CD4-positive, alpha-beta memory T cell (primary cell): ENCODE measurements around the gene TH. TPM values are rescaled to one million over a fixed set of nuclear protein-coding genes. Genes with fewer than 3 reads are reported as not detected.
"Not testable (repeated sequence)": the region's sequence is repeated elsewhere in the genome, so short reads cannot be mapped to it uniquely, and the experiment has no call there.

Experiments
- CTCF ChIA-PET: fragments of 350-600 bp; sonication (Branson Sonifier 250); formaldehyde crosslinking; loops from one replicate; lab custom pipeline; 2021; ENCODE audit warnings: inconsistent platforms; ENCODE audit not compliant: partially characterized antibody; lab: Charles Lee
- POLR2A ChIA-PET: fragments of 350-600 bp; sonication (Branson Sonifier 250); formaldehyde crosslinking; loops from one replicate; lab custom pipeline; 2021; ENCODE audit not compliant: partially characterized antibody; lab: Charles Lee
- DNase-seq, 5 donors: peaks; one replicate each; pipeline versions ENCODE4 v3.0.0 to v3.0.0-alpha.2; 2020 to 2022; ENCODE audit warnings: mixed read lengths in 1 of 5
- H3K27ac ChIP-seq: one replicate; pipeline ENCODE4 v1.7.0; 2013; ENCODE audit warnings: low read depth, low read length
- H3K27me3 ChIP-seq: 2 replicates; pipeline ENCODE4 v1.7.0; 2013; ENCODE audit warnings: mild to moderate bottlenecking, low read length, moderate library complexity; ENCODE audit not compliant: insufficient read depth
- H3K36me3 ChIP-seq: 2 replicates; pipeline ENCODE4 v1.7.0; 2013; ENCODE audit warnings: mild to moderate bottlenecking, low read length, moderate library complexity; ENCODE audit not compliant: insufficient read depth
- H3K4me1 ChIP-seq: 2 replicates; pipeline ENCODE4 v1.7.0; 2013; ENCODE audit warnings: mild to moderate bottlenecking, low read length, moderate library complexity; ENCODE audit not compliant: insufficient read depth
- H3K4me3 ChIP-seq, 2 donors: one replicate each; pipeline ENCODE4 v1.7.0; 2013; ENCODE audit warnings: low read length in 2 of 2, mild to moderate bottlenecking in 1 of 2
- H3K9me3 ChIP-seq, 2 donors: one replicate each; pipeline ENCODE4 v1.7.0; 2013; ENCODE audit warnings: low read length in 2 of 2, control low read depth in 1 of 2; ENCODE audit not compliant: control insufficient read depth in 1 of 2
- H3K27ac Mint-ChIP-seq, 7 donors: one replicate each; pipeline ENCODE4 v1.8.0; 2020 to 2021; ENCODE audit warnings: mixed read lengths in 7 of 7, mild to moderate bottlenecking in 6 of 7, inconsistent platforms in 3 of 7, moderate library complexity in 3 of 7
- H3K27me3 Mint-ChIP-seq, 2 donors: one replicate each; pipeline ENCODE4 v1.8.0; 2020 to 2021; ENCODE audit warnings: mixed read lengths in 2 of 2
- H3K36me3 Mint-ChIP-seq, 2 donors: one replicate each; pipeline ENCODE4 v1.8.0; 2020 to 2021; ENCODE audit warnings: mixed read lengths in 2 of 2, inconsistent platforms in 1 of 2, mild to moderate bottlenecking in 1 of 2
- H3K4me1 Mint-ChIP-seq, 4 donors: one replicate each; pipeline ENCODE4 v1.8.0; 2020 to 2021; ENCODE audit warnings: mixed read lengths in 4 of 4, mild to moderate bottlenecking in 1 of 4
- H3K4me3 Mint-ChIP-seq, 8 donors: one replicate each; pipeline ENCODE4 v1.8.0; 2020 to 2021; ENCODE audit warnings: mixed read lengths in 8 of 8, mild to moderate bottlenecking in 7 of 8, moderate library complexity in 6 of 8, inconsistent platforms in 3 of 8
- H3K9me3 Mint-ChIP-seq, 8 donors: one replicate each; pipeline ENCODE4 v1.8.0; 2020 to 2021; ENCODE audit warnings: mixed read lengths in 8 of 8, mild to moderate bottlenecking in 5 of 8, inconsistent platforms in 3 of 8, moderate library complexity in 1 of 8
- intact Hi-C: fragments of 100-400 bp; cut with micrococcal nuclease; formaldehyde crosslinking; loops from one replicate; pipeline ENCODE4 v1.15.1; 2023
- polyA plus RNA-seq, 2 donors: library from polyadenylated mRNA; unstranded; fragments of 300-500 nt; fragmentation: Illumina TruSeq; gene quantifications; one replicate each; pipeline ENCODE4 v1.2.3, GENCODE V29; 2021
- total RNA-seq, 2 experiments: library from RNA; stranded (reverse); gene quantifications; one replicate each; pipeline ENCODE4 v1.2.3, GENCODE V29; 2021

TH gene
- total and polyA plus RNA-seq, 4 experiments from 2014 or later: not detected

- no peak overlapping the region for H3K27ac ChIP-seq
- intact Hi-C loops: no loop called here
- Mint-ChIP-seq H3K27me3 (peaks cover 14 to 28% of the 10 kb centered on the region in 2 donors), H3K4me3 (no peak overlapping the region), H3K4me1 (peaks cover 0 to 1% (median 0%) of the 10 kb centered on the region in 4 donors), H3K27ac (no peak overlapping the region), H3K9me3 (peaks cover 0 to 3% (median 0%) of the 10 kb centered on the region in 8 donors), H3K36me3 (no peaks in the 10 kb centered on the region)
- POLR2A ChIA-PET: no interaction called here
- no peak overlapping the region for H3K4me3 ChIP-seq
- H3K36me3 ChIP-seq: no peaks in the 10 kb centered on the region
- H3K27me3 ChIP-seq: no peaks in the 10 kb centered on the region
- no peaks in the 10 kb centered on the region for H3K4me1 ChIP-seq
- CTCF ChIA-PET: no interaction called here
- DNase-seq: no peak
- no peaks in the 10 kb centered on the region for H3K9me3 ChIP-seq
Observed at GRCh38 chr11:2127482-2128129, 44.0 kb downstream of the TH start.

- no peak for DNase-seq
- no peaks in the 10 kb centered on the region for H3K36me3 ChIP-seq
- H3K27me3 ChIP-seq: no peaks in the 10 kb centered on the region
- ChIA-PET CTCF (no interaction called here), POLR2A (no interaction called here)
- H3K4me3 ChIP-seq: no peak overlapping the region
- no peaks in the 10 kb centered on the region for H3K4me1 ChIP-seq
- H3K4me1 Mint-ChIP-seq: peaks cover 0 to 1% (median 0%) of the 10 kb centered on the region in 4 donors
- no peak overlapping the region for H3K27ac ChIP-seq
- no peaks in the 10 kb centered on the region for H3K9me3 ChIP-seq
- H3K4me3 Mint-ChIP-seq: no peak overlapping the region
- no peak overlapping the region for H3K27ac Mint-ChIP-seq
- H3K9me3 Mint-ChIP-seq: peaks cover 0 to 3% (median 0%) of the 10 kb centered on the region in 8 donors
- no peaks in the 10 kb centered on the region for H3K36me3 Mint-ChIP-seq
- H3K27me3 Mint-ChIP-seq: peaks cover 14 to 21% of the 10 kb centered on the region in 2 donors
- intact Hi-C loops: no loop called here
Observed at GRCh38 chr11:2126520-2127085, 45.0 kb downstream of the TH start.

- not testable (repeated sequence) for H3K4me1 Mint-ChIP-seq, H3K9me3 Mint-ChIP-seq
Observed at GRCh38 chr11:2124736-2125484, 46.7 kb downstream of the TH start.

GRCh38 chr11:2123628-2123960, 48.0 kb downstream of the TH start:
- Mint-ChIP-seq H3K27me3 (peaks cover 19 to 23% of the 10 kb centered on the region in 2 donors), H3K4me1 (no peaks in the 10 kb centered on the region), H3K27ac (no peak overlapping the region), H3K36me3 (no peaks in the 10 kb centered on the region), H3K9me3 (peaks cover 0 to 2% (median 0%) of the 10 kb centered on the region in 8 donors), H3K4me3 (no peak overlapping the region)
- Histone ChIP-seq H3K27ac (no peak overlapping the region), H3K9me3 (no peaks in the 10 kb centered on the region), H3K4me3 (no peak overlapping the region), H3K36me3 (no peaks in the 10 kb centered on the region), H3K4me1 (no peaks in the 10 kb centered on the region), H3K27me3 (no peaks in the 10 kb centered on the region)
- ChIA-PET POLR2A (no interaction called here), CTCF (no interaction called here)
- no peak for DNase-seq
- intact Hi-C loops: no loop called here

More at GRCh38 chr11:2124736-2125484, 46.7 kb downstream of the TH start:
- intact Hi-C loops, H3K4me1 ChIP-seq, H3K9me3 ChIP-seq, H3K4me3 ChIP-seq, H3K27ac Mint-ChIP-seq, H3K36me3 Mint-ChIP-seq, DNase-seq, H3K4me3 Mint-ChIP-seq, H3K36me3 ChIP-seq, POLR2A ChIA-PET, H3K27me3 ChIP-seq, H3K27ac ChIP-seq: not testable (repeated sequence)
- CTCF ChIA-PET: interaction anchor here (1.3 kb wide), 1 partner anchor 27 kb away, joined by 3 read pairs; no protein-coding TSS in a partner anchor
- peaks cover 12 to 22% of the 10 kb centered on the region in 2 donors for H3K27me3 Mint-ChIP-seq

- Mint-ChIP-seq H3K36me3 (no peaks in the 10 kb centered on the region), H3K27ac (no peak overlapping the region), H3K4me1 (no peaks in the 10 kb centered on the region), H3K9me3 (peaks cover 0 to 2% (median 0%) of the 10 kb centered on the region in 8 donors), H3K27me3 (peaks cover 19 to 23% of the 10 kb centered on the region in 2 donors), H3K4me3 (no peak overlapping the region)
- Histone ChIP-seq H3K4me3 (no peak overlapping the region), H3K9me3 (no peaks in the 10 kb centered on the region), H3K4me1 (no peaks in the 10 kb centered on the region), H3K36me3 (no peaks in the 10 kb centered on the region), H3K27me3 (no peaks in the 10 kb centered on the region), H3K27ac (no peak overlapping the region)
- intact Hi-C loops: no loop called here
- ChIA-PET POLR2A (no interaction called here), CTCF (no interaction called here)
- DNase-seq: no peak
Observed at GRCh38 chr11:2122907-2123627, 48.5 kb downstream of the TH start.

GRCh38 chr11:2122222-2122906, 49.3 kb downstream of the TH start:
- Histone ChIP-seq H3K4me3 (no peak overlapping the region), H3K27me3 (no peaks in the 10 kb centered on the region), H3K27ac (no peak overlapping the region), H3K4me1 (no peaks in the 10 kb centered on the region), H3K9me3 (no peaks in the 10 kb centered on the region), H3K36me3 (no peaks in the 10 kb centered on the region)
- Mint-ChIP-seq H3K4me3 (no peak overlapping the region), H3K27ac (no peak overlapping the region), H3K9me3 (peaks cover 0 to 3% (median 0%) of the 10 kb centered on the region in 8 donors), H3K36me3 (no peaks in the 10 kb centered on the region), H3K27me3 (peaks cover 19 to 23% of the 10 kb centered on the region in 2 donors), H3K4me1 (no peaks in the 10 kb centered on the region)
- CTCF ChIA-PET: no interaction called here
- POLR2A ChIA-PET: no interaction called here
- no peak for DNase-seq
- intact Hi-C loops: no loop called here
